WTC11 (cell line): ENCODE results near the gene LEF1. TPM values are rescaled to one million over a fixed set of nuclear protein-coding genes. Genes with fewer than 3 reads are reported as not detected.

Experiments used
- ATAC-seq: fragments of 200-7000 bp; cut with Tn5 transposase; 2 replicates; pipeline ENCODE4 v1.10.0; 2021; ENCODE audit warnings: mild to moderate bottlenecking, moderate library complexity
- CTCF ChIA-PET: fragments of 300-600 bp; sonication (Branson Sonifier 250); formaldehyde crosslinking; loops from one replicate; lab custom pipeline; 2021; ENCODE audit warnings: antibody characterized with exemption; lab: Charles Lee
- POLR2A ChIA-PET: fragments of 350-600 bp; sonication (Branson Sonifier 250); formaldehyde crosslinking; loops from one replicate; lab custom pipeline; 2021; ENCODE audit warnings: antibody characterized with exemption; lab: Charles Lee
- DNase-seq: peaks from one replicate; pipeline ENCODE4 v3.0.0; 2021; ENCODE audit warnings: low spot score
- H3K27ac Mint-ChIP-seq: 2 replicates; pipeline ENCODE4 v1.8.0; 2021; ENCODE audit warnings: mixed read lengths
- H3K27me3 Mint-ChIP-seq: 2 replicates; pipeline ENCODE4 v1.8.0; 2021; ENCODE audit warnings: low read depth, mild to moderate bottlenecking, moderate library complexity, mixed read lengths
- H3K36me3 Mint-ChIP-seq: 2 replicates; pipeline ENCODE4 v1.8.0; 2021; ENCODE audit warnings: mixed read lengths
- H3K4me1 Mint-ChIP-seq: 2 replicates; pipeline ENCODE4 v1.8.0; 2022; ENCODE audit warnings: mixed read lengths
- H3K4me3 Mint-ChIP-seq: 2 replicates; pipeline ENCODE4 v1.8.0; 2021; ENCODE audit warnings: mild to moderate bottlenecking, moderate library complexity, mixed read lengths
- H3K9me3 Mint-ChIP-seq: 2 replicates; pipeline ENCODE4 v1.8.0; 2021; ENCODE audit warnings: mixed read lengths
- ESRRA ChIP-seq: sonication (generic); formaldehyde crosslinking; IDR thresholded peaks from 2 replicates; pipeline ENCODE4 v1.8.1; 2022; ENCODE audit warnings: mild to moderate bottlenecking, missing genetic modification reagents, borderline replicate concordance
- FOXJ3 ChIP-seq: sonication (generic); formaldehyde crosslinking; IDR thresholded peaks from 2 replicates; pipeline ENCODE4 v1.9.0; 2021; ENCODE audit warnings: missing genetic modification reagents, mild to moderate bottlenecking, borderline replicate concordance
- GABPB1 ChIP-seq: sonication (generic); formaldehyde crosslinking; IDR thresholded peaks from 2 replicates; pipeline ENCODE4 v1.8.1; 2023; ENCODE audit warnings: mild to moderate bottlenecking, missing genetic modification reagents
- GRHL2 ChIP-seq: fragments of 250-450 bp; sonication (Bioruptor Pico); IDR thresholded peaks from 2 replicates; pipeline ENCODE4 v1.8.0; 2022; ENCODE audit warnings: mild to moderate bottlenecking, moderate library complexity; ENCODE audit not compliant: insufficient replicate concordance, severe bottlenecking
- NFATC4 ChIP-seq: fragments of 250-450 bp; sonication (Bioruptor Pico); IDR thresholded peaks from 2 replicates; pipeline ENCODE4 v1.9.0; 2021; ENCODE audit warnings: mild to moderate bottlenecking
- NR3C1 ChIP-seq: sonication (generic); formaldehyde crosslinking; conservative IDR thresholded peaks from 2 replicates; pipeline ENCODE4 v1.8.1; 2023; ENCODE audit warnings: low read depth, mild to moderate bottlenecking, missing genetic modification reagents
- PRDM15 ChIP-seq: sonication (generic); formaldehyde crosslinking; IDR thresholded peaks from 2 replicates; pipeline ENCODE4 v1.8.0; 2022; ENCODE audit warnings: missing genetic modification reagents
- PRRX2 ChIP-seq: fragments of 250-450 bp; sonication (Bioruptor Pico); IDR thresholded peaks from 2 replicates; pipeline ENCODE4 v1.8.0; 2021; ENCODE audit warnings: mild to moderate bottlenecking
- RORB ChIP-seq: fragments of 250-450 bp; sonication (Bioruptor Pico); IDR thresholded peaks from 2 replicates; pipeline ENCODE4 v1.9.0; 2021; ENCODE audit warnings: mild to moderate bottlenecking
- TEAD4 ChIP-seq: sonication (generic); formaldehyde crosslinking; IDR thresholded peaks from 2 replicates; pipeline ENCODE4 v1.8.0; 2022; ENCODE audit warnings: mild to moderate bottlenecking, missing genetic modification reagents
- ZNF396 ChIP-seq: fragments of 250-450 bp; sonication (Bioruptor Pico); IDR thresholded peaks from 2 replicates; pipeline ENCODE4 v1.8.0; 2021; ENCODE audit warnings: mild to moderate bottlenecking, moderate library complexity, borderline replicate concordance
- ZNF671 ChIP-seq: fragments of 250-450 bp; sonication (Bioruptor Pico); IDR thresholded peaks from 2 replicates; pipeline ENCODE4 v1.8.0; 2021; ENCODE audit warnings: mild to moderate bottlenecking
- total RNA-seq: library from RNA; stranded (reverse); gene quantifications from 3 replicates; pipeline ENCODE4 v1.2.3, GENCODE V29; 2021
- TF ChIP-seq, protein P1 (sequence below): fragments of 250-450 bp; sonication (Bioruptor Pico); IDR thresholded peaks from 2 replicates; pipeline ENCODE4 v1.9.0; 2021; ENCODE audit warnings: mild to moderate bottlenecking
- TF ChIP-seq, protein P2 (sequence below): sonication (generic); formaldehyde crosslinking; IDR thresholded peaks from 2 replicates; pipeline ENCODE4 v1.8.0; 2023; ENCODE audit warnings: mild to moderate bottlenecking, missing genetic modification reagents
- TF ChIP-seq, protein P3 (sequence below): sonication (generic); formaldehyde crosslinking; conservative IDR thresholded peaks from 2 replicates; pipeline ENCODE4 v1.8.1; 2023; ENCODE audit warnings: mild to moderate bottlenecking, low read depth, missing genetic modification reagents, moderate library complexity
- TF ChIP-seq, protein P4 (sequence below): fragments of 250-450 bp; sonication (Bioruptor Pico); IDR thresholded peaks from 2 replicates; pipeline ENCODE4 v1.9.0; 2021; ENCODE audit warnings: mild to moderate bottlenecking, borderline replicate concordance
- TF ChIP-seq, protein P5 (sequence below): fragments of 200-600 bp; IDR thresholded peaks from 2 replicates; pipeline ENCODE4 v1.8.0; 2022; ENCODE audit warnings: antibody characterized with exemption
- TF ChIP-seq, protein P6 (sequence below): sonication (generic); formaldehyde crosslinking; IDR thresholded peaks from 2 replicates; pipeline ENCODE4 v1.8.1; 2022; ENCODE audit warnings: mild to moderate bottlenecking, moderate library complexity, missing genetic modification reagents

LEF1 gene
- total RNA-seq, 1 experiment from 2014 or later: 1.3 TPM

DNA sequence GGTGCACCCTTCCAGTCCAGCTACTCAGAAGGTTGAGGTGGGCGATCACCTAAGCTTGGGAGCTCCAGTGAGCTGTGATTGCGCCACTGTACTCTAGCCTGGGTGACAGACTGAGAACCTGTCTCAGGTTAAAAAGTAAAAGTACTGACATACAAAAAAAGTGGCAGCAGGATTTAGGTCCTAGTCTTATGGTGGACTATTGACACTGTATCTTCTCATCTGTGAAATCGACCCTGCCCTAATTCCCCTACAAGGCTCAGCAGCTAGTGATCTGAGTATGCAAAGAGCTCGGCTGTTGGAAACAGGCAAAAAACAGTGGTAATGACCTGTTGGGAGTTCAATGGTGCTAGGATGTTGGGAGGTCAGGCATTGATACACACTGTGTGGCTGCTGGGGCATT is 57.0 kb downstream of the LEF1 start:
- CTCF ChIA-PET: no interaction called here
- H3K4me3 Mint-ChIP-seq: no peak overlapping the region

More for the DNA sequence above, 57.0 kb downstream of the LEF1 start:
- DNase-seq (no peak), ATAC-seq (no peak)
- POLR2A ChIA-PET: no interaction called here
- Mint-ChIP-seq H3K9me3 (no peaks in the 10 kb centered on the region), H3K36me3 (no peaks in the 10 kb centered on the region), H3K4me1 (peaks cover 59% of the 10 kb centered on the region), H3K27ac (no peak overlapping the region), H3K27me3 (peaks cover 5% of the 10 kb centered on the region; the same call in 1 of the 2 replicates)
- TF ChIP-seq ZNF671 (CRISPR knock-in tag) (no peak), GABPB1 (no peak), ZNF396 (CRISPR knock-in tag) (no peak), PRDM15 (CRISPR knock-in tag) (no peak), PRRX2 (no peak), NFATC4 (CRISPR knock-in tag) (no peak), NR3C1 (CRISPR knock-in tag) (no peak), RORB (CRISPR knock-in tag) (no peak), TEAD4 (CRISPR knock-in tag) (no peak), GRHL2 (CRISPR knock-in tag) (no peak), ESRRA (CRISPR knock-in tag) (no peak), FOXJ3 (CRISPR knock-in tag) (no peak)
- TF ChIP-seq, protein P1, sequence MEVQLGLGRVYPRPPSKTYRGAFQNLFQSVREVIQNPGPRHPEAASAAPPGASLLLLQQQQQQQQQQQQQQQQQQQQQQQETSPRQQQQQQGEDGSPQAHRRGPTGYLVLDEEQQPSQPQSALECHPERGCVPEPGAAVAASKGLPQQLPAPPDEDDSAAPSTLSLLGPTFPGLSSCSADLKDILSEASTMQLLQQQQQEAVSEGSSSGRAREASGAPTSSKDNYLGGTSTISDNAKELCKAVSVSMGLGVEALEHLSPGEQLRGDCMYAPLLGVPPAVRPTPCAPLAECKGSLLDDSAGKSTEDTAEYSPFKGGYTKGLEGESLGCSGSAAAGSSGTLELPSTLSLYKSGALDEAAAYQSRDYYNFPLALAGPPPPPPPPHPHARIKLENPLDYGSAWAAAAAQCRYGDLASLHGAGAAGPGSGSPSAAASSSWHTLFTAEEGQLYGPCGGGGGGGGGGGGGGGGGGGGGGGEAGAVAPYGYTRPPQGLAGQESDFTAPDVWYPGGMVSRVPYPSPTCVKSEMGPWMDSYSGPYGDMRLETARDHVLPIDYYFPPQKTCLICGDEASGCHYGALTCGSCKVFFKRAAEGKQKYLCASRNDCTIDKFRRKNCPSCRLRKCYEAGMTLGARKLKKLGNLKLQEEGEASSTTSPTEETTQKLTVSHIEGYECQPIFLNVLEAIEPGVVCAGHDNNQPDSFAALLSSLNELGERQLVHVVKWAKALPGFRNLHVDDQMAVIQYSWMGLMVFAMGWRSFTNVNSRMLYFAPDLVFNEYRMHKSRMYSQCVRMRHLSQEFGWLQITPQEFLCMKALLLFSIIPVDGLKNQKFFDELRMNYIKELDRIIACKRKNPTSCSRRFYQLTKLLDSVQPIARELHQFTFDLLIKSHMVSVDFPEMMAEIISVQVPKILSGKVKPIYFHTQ (CRISPR knock-in tag): no peak
- TF ChIP-seq, protein P2, sequence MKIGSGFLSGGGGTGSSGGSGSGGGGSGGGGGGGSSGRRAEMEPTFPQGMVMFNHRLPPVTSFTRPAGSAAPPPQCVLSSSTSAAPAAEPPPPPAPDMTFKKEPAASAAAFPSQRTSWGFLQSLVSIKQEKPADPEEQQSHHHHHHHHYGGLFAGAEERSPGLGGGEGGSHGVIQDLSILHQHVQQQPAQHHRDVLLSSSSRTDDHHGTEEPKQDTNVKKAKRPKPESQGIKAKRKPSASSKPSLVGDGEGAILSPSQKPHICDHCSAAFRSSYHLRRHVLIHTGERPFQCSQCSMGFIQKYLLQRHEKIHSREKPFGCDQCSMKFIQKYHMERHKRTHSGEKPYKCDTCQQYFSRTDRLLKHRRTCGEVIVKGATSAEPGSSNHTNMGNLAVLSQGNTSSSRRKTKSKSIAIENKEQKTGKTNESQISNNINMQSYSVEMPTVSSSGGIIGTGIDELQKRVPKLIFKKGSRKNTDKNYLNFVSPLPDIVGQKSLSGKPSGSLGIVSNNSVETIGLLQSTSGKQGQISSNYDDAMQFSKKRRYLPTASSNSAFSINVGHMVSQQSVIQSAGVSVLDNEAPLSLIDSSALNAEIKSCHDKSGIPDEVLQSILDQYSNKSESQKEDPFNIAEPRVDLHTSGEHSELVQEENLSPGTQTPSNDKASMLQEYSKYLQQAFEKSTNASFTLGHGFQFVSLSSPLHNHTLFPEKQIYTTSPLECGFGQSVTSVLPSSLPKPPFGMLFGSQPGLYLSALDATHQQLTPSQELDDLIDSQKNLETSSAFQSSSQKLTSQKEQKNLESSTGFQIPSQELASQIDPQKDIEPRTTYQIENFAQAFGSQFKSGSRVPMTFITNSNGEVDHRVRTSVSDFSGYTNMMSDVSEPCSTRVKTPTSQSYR (CRISPR knock-in tag): no peak
- TF ChIP-seq, protein P3, sequence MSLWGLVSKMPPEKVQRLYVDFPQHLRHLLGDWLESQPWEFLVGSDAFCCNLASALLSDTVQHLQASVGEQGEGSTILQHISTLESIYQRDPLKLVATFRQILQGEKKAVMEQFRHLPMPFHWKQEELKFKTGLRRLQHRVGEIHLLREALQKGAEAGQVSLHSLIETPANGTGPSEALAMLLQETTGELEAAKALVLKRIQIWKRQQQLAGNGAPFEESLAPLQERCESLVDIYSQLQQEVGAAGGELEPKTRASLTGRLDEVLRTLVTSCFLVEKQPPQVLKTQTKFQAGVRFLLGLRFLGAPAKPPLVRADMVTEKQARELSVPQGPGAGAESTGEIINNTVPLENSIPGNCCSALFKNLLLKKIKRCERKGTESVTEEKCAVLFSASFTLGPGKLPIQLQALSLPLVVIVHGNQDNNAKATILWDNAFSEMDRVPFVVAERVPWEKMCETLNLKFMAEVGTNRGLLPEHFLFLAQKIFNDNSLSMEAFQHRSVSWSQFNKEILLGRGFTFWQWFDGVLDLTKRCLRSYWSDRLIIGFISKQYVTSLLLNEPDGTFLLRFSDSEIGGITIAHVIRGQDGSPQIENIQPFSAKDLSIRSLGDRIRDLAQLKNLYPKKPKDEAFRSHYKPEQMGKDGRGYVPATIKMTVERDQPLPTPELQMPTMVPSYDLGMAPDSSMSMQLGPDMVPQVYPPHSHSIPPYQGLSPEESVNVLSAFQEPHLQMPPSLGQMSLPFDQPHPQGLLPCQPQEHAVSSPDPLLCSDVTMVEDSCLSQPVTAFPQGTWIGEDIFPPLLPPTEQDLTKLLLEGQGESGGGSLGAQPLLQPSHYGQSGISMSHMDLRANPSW (CRISPR knock-in tag): no peak
- TF ChIP-seq, protein P4, sequence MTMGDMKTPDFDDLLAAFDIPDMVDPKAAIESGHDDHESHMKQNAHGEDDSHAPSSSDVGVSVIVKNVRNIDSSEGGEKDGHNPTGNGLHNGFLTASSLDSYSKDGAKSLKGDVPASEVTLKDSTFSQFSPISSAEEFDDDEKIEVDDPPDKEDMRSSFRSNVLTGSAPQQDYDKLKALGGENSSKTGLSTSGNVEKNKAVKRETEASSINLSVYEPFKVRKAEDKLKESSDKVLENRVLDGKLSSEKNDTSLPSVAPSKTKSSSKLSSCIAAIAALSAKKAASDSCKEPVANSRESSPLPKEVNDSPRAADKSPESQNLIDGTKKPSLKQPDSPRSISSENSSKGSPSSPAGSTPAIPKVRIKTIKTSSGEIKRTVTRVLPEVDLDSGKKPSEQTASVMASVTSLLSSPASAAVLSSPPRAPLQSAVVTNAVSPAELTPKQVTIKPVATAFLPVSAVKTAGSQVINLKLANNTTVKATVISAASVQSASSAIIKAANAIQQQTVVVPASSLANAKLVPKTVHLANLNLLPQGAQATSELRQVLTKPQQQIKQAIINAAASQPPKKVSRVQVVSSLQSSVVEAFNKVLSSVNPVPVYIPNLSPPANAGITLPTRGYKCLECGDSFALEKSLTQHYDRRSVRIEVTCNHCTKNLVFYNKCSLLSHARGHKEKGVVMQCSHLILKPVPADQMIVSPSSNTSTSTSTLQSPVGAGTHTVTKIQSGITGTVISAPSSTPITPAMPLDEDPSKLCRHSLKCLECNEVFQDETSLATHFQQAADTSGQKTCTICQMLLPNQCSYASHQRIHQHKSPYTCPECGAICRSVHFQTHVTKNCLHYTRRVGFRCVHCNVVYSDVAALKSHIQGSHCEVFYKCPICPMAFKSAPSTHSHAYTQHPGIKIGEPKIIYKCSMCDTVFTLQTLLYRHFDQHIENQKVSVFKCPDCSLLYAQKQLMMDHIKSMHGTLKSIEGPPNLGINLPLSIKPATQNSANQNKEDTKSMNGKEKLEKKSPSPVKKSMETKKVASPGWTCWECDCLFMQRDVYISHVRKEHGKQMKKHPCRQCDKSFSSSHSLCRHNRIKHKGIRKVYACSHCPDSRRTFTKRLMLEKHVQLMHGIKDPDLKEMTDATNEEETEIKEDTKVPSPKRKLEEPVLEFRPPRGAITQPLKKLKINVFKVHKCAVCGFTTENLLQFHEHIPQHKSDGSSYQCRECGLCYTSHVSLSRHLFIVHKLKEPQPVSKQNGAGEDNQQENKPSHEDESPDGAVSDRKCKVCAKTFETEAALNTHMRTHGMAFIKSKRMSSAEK (CRISPR knock-in tag): no peak
- TF ChIP-seq, protein P5, sequence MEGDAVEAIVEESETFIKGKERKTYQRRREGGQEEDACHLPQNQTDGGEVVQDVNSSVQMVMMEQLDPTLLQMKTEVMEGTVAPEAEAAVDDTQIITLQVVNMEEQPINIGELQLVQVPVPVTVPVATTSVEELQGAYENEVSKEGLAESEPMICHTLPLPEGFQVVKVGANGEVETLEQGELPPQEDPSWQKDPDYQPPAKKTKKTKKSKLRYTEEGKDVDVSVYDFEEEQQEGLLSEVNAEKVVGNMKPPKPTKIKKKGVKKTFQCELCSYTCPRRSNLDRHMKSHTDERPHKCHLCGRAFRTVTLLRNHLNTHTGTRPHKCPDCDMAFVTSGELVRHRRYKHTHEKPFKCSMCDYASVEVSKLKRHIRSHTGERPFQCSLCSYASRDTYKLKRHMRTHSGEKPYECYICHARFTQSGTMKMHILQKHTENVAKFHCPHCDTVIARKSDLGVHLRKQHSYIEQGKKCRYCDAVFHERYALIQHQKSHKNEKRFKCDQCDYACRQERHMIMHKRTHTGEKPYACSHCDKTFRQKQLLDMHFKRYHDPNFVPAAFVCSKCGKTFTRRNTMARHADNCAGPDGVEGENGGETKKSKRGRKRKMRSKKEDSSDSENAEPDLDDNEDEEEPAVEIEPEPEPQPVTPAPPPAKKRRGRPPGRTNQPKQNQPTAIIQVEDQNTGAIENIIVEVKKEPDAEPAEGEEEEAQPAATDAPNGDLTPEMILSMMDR: no peak
- TF ChIP-seq, protein P6, sequence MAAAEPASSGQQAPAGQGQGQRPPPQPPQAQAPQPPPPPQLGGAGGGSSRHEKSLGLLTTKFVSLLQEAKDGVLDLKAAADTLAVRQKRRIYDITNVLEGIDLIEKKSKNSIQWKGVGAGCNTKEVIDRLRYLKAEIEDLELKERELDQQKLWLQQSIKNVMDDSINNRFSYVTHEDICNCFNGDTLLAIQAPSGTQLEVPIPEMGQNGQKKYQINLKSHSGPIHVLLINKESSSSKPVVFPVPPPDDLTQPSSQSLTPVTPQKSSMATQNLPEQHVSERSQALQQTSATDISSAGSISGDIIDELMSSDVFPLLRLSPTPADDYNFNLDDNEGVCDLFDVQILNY (CRISPR knock-in tag): no peak
